HCT116 (cell line): ENCODE results near the gene SLC9B2. TPM values are rescaled to one million over a fixed set of nuclear protein-coding genes. Genes with fewer than 3 reads are reported as not detected.

ENCODE experiments used
- ATAC-seq: fragments of 200-7000 bp; cut with Tn5 transposase; 2 replicates; pipeline ENCODE4 v1.9.1; 2020; ENCODE audit warnings: mild to moderate bottlenecking, moderate library complexity
- BruUV-seq: library from RNA; stranded (reverse); fragments of 400-500 nt; replicated peaks from 2 replicates; lab custom pipeline; 2021; lab: Mats Ljungman, UMichigan
- CTCF ChIA-PET: fragments of 300-600 bp; sonication (Branson Sonifier 250); formaldehyde crosslinking; loops from one replicate; lab custom pipeline; 2021; ENCODE audit warnings: antibody characterized with exemption; lab: Charles Lee
- POLR2A ChIA-PET: fragments of 300-600, 350-600 bp; sonication (Branson Sonifier 250); formaldehyde crosslinking; loops from one replicate; lab custom pipeline; 2021; ENCODE audit warnings: antibody characterized with exemption; lab: Charles Lee
- RAD21 ChIA-PET, 2 experiments: fragments of 300-600 bp; sonication (Branson Sonifier 250); formaldehyde crosslinking; loops; one replicate each; lab custom pipeline; 2023; ENCODE audit warnings: low total read pairs in 2 of 2; ENCODE audit not compliant: uncharacterized antibody in 2 of 2, unreplicated experiment in 2 of 2, low non-redundant PET in 1 of 2; lab: Charles Lee
- DNase-seq: peaks from one replicate; pipeline ENCODE4 v3.0.0-alpha.2; 2010; ENCODE audit warnings: low read depth, low spot score
- H2AFZ ChIP-seq: fragments of 200-600 bp; shearing (Covaris generic), sonication (generic); 2 replicates; pipeline ENCODE4 v1.6.1; 2017; ENCODE audit warnings: low read depth, mixed run types, mixed read lengths, antibody characterized with exemption, low read length; ENCODE audit not compliant: poor library complexity, severe bottlenecking
- H3K27ac ChIP-seq: 2 replicates; pipeline ENCODE4 v1.5.1; 2012; ENCODE audit warnings: low read depth, low read length
- H3K27me3 ChIP-seq: fragments of 200-600 bp; sonication (generic); 2 replicates; pipeline ENCODE4 v1.6.1; 2016; ENCODE audit warnings: mixed run types, low read length, mixed read lengths; ENCODE audit not compliant: insufficient read depth
- H3K36me3 ChIP-seq, 2 experiments: fragments of 200-500 bp in 1 of 2; fragments of 200-600 bp in 1 of 2; sonication (Bioruptor generic) in 1 of 2; sonication (generic) in 1 of 2; 2 replicates each; pipeline versions ENCODE4 v1.5.1 to v1.6.1; 2014 to 2016; ENCODE audit warnings: low read length in 2 of 2, inconsistent platforms in 1 of 2, mixed read lengths in 1 of 2, mixed run types in 1 of 2; ENCODE audit not compliant: insufficient read depth in 2 of 2, control insufficient read depth in 1 of 2
- H3K4me1 ChIP-seq, 2 experiments: fragments of 200-600 bp in 1 of 2; sonication (generic) in 1 of 2; 2 replicates each; pipeline versions ENCODE4 v1.5.1 to v1.6.1; 2012 to 2017; ENCODE audit warnings: low read length in 2 of 2, inconsistent platforms in 1 of 2, mild to moderate bottlenecking in 1 of 2, mixed read lengths in 1 of 2, mixed run types in 1 of 2, moderate library complexity in 1 of 2; ENCODE audit not compliant: insufficient read depth in 2 of 2, control insufficient read depth in 1 of 2
- H3K4me2 ChIP-seq: fragments of 200-600 bp; sonication (generic); 2 replicates; pipeline ENCODE4 v1.6.1; 2017; ENCODE audit warnings: mixed run types, low read length, mixed read lengths
- H3K4me3 ChIP-seq, 2 experiments: fragments of 200-600 bp in 1 of 2; sonication (generic) in 1 of 2; replicated peaks in 1 of 2; 2 replicates each; pipeline ENCODE4 v1.5.1; 2011 to 2016; ENCODE audit warnings: low read length in 2 of 2, control low read depth in 1 of 2, low read depth in 1 of 2, mild to moderate bottlenecking in 1 of 2, mixed read lengths in 1 of 2, mixed run types in 1 of 2
- H3K79me2 ChIP-seq: fragments of 200-600 bp; sonication (generic); 2 replicates; pipeline ENCODE4 v1.6.1; 2017; ENCODE audit warnings: mild to moderate bottlenecking, mixed run types, low read length, moderate library complexity, mixed read lengths; ENCODE audit not compliant: insufficient read depth
- H3K9ac ChIP-seq: fragments of 200-600 bp; sonication (generic); 2 replicates; pipeline ENCODE4 v1.6.1; 2016; ENCODE audit warnings: low read length, mixed read lengths
- H3K9me2 ChIP-seq: fragments of 200-600 bp; sonication (generic), shearing (Covaris generic); 2 replicates; pipeline ENCODE4 v1.6.1; 2017; ENCODE audit warnings: mixed run types, mild to moderate bottlenecking, moderate library complexity; ENCODE audit not compliant: insufficient read depth
- H3K9me3 ChIP-seq, 2 experiments: fragments of 200-500 bp in 1 of 2; fragments of 200-600 bp in 1 of 2; sonication (Bioruptor generic) in 1 of 2; sonication (generic) in 1 of 2; 2 replicates each; pipeline ENCODE4 v1.6.1; 2014 to 2017; ENCODE audit warnings: low read length in 2 of 2, mixed read lengths in 2 of 2, inconsistent platforms in 1 of 2, low read depth in 1 of 2, mild to moderate bottlenecking in 1 of 2, mixed run types in 1 of 2, moderate library complexity in 1 of 2; ENCODE audit not compliant: control insufficient read depth in 1 of 2, insufficient read depth in 1 of 2
- H4K20me1 ChIP-seq: fragments of 200-600 bp; sonication (generic), shearing (Covaris generic); 2 replicates; pipeline ENCODE4 v1.6.1; 2017; ENCODE audit warnings: mixed run types, mild to moderate bottlenecking, moderate library complexity; ENCODE audit not compliant: insufficient read depth
- EGR1 ChIP-seq: IDR thresholded peaks from 2 replicates; pipeline ENCODE4 v1.6.1; 2012; ENCODE audit warnings: low read depth
- EZH2 ChIP-seq: fragments of 200-600 bp; sonication (generic); IDR thresholded peaks from 2 replicates; pipeline ENCODE4 v1.6.1; 2017; ENCODE audit warnings: antibody characterized with exemption, mixed run types
- EZH2phosphoT487 ChIP-seq: fragments of 200-600 bp; IDR thresholded peaks from 2 replicates; pipeline ENCODE4 v1.6.1; 2018; ENCODE audit warnings: antibody characterized with exemption, borderline replicate concordance
- POLR2A ChIP-seq: IDR thresholded peaks from 2 replicates; pipeline ENCODE4 v1.7.0; 2011; ENCODE audit warnings: borderline replicate concordance; ENCODE audit not compliant: insufficient read depth, insufficient read length; ENCODE audit errors: extremely low read depth
- POLR2AphosphoS5 ChIP-seq: IDR thresholded peaks from 2 replicates; pipeline ENCODE4 v1.6.1; 2011; ENCODE audit warnings: mild to moderate bottlenecking, low read depth, low read length, moderate library complexity
- RAD21 ChIP-seq: IDR thresholded peaks from 2 replicates; pipeline ENCODE4 v1.6.1; 2012; ENCODE audit warnings: low read depth, mild to moderate bottlenecking
- SIN3A ChIP-seq: IDR thresholded peaks from 2 replicates; pipeline ENCODE4 v1.6.1; 2012; ENCODE audit warnings: low read depth
- SRF ChIP-seq: IDR thresholded peaks from 2 replicates; pipeline ENCODE4 v1.6.1; 2012; ENCODE audit warnings: low read depth
- YY1 ChIP-seq: IDR thresholded peaks from 2 replicates; pipeline ENCODE4 v1.6.1; 2011; ENCODE audit warnings: low read length, low read depth, moderate library complexity, mild to moderate bottlenecking; ENCODE audit not compliant: insufficient replicate concordance; ENCODE audit errors: extremely low read depth
- ZNF274 ChIP-seq: fragments of 200-500 bp; sonication (Bioruptor generic); IDR thresholded peaks from 2 replicates; pipeline ENCODE4 v1.6.1; 2014; ENCODE audit warnings: mild to moderate bottlenecking, low read depth, low read length, inconsistent platforms
- intact Hi-C: fragments of 100-400 bp; cut with micrococcal nuclease; formaldehyde crosslinking; loops from 2 replicates; pipeline ENCODE4 v1.10.0; 2022
- total RNA-seq: library from RNA; stranded (reverse); gene quantifications from one replicate; pipeline ENCODE4 v1.2.1, GENCODE V29; 2021; ENCODE audit not compliant: unreplicated experiment
- TF ChIP-seq, protein P1 (sequence below): IDR thresholded peaks from 2 replicates; pipeline ENCODE4 v1.6.1; 2011; ENCODE audit warnings: mild to moderate bottlenecking, low read length, moderate library complexity; ENCODE audit not compliant: insufficient replicate concordance; ENCODE audit errors: extremely low read depth
- TF ChIP-seq, protein P2 (sequence below): IDR thresholded peaks from 2 replicates; pipeline ENCODE4 v1.6.1; 2012; ENCODE audit warnings: low read depth

SLC9B2 gene
- total RNA-seq, 1 experiment from 2014 or later = 18.3 TPM

DNA sequence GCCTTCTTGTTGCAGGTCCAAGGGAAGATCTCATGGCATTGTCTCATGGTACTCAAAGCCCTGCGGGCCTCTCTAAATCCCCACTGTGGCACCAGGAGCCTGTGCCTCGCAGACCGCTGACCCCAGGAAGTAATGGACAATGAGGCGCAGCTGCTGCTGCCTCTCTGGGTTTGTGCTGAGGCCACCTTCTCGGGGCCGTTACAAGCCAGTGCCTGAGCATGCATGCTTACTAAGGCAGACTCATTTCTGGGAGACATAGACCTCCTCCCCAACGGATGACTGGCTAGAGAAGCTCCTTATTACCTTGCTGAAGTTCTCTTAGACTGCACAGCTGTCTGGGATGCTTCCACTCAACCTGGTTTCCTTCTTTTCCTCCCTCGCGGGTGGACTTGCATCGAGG, 21.8 kb upstream of the SLC9B2 start:
- Histone ChIP-seq H3K27ac (no peak overlapping the region), H3K4me2 (no peak overlapping the region), H3K36me3 (no peaks in the 10 kb centered on the region), H3K9me2 (no peaks in the 10 kb centered on the region), H3K9ac (no peak overlapping the region), H3K4me1 (peaks cover 0 to 10% of the 10 kb centered on the region in 2 experiments; a peak in 2 of 4 replicates), H3K9me3 (no peaks in the 10 kb centered on the region), H3K4me3 (no peak overlapping the region), H4K20me1 (no peaks in the 10 kb centered on the region), H3K27me3 (no peaks in the 10 kb centered on the region), H2AFZ (no peak overlapping the region), H3K79me2 (no peaks in the 10 kb centered on the region)
- ATAC-seq (no peak), DNase-seq (no peak)
- ChIA-PET RAD21 (no interaction called here), POLR2A (no interaction called here), CTCF (no interaction called here)
- TF ChIP-seq RAD21 (no peak), EGR1 (no peak), ZNF274 (no peak), SRF (no peak), POLR2A (no peak), YY1 (no peak), SIN3A (no peak), EZH2 (no peak), POLR2AphosphoS5 (no peak), EZH2phosphoT487 (no peak)
- TF ChIP-seq, protein P1, sequence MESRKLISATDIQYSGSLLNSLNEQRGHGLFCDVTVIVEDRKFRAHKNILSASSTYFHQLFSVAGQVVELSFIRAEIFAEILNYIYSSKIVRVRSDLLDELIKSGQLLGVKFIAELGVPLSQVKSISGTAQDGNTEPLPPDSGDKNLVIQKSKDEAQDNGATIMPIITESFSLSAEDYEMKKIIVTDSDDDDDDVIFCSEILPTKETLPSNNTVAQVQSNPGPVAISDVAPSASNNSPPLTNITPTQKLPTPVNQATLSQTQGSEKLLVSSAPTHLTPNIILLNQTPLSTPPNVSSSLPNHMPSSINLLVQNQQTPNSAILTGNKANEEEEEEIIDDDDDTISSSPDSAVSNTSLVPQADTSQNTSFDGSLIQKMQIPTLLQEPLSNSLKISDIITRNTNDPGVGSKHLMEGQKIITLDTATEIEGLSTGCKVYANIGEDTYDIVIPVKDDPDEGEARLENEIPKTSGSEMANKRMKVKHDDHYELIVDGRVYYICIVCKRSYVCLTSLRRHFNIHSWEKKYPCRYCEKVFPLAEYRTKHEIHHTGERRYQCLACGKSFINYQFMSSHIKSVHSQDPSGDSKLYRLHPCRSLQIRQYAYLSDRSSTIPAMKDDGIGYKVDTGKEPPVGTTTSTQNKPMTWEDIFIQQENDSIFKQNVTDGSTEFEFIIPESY = no peak
- TF ChIP-seq, protein P2, sequence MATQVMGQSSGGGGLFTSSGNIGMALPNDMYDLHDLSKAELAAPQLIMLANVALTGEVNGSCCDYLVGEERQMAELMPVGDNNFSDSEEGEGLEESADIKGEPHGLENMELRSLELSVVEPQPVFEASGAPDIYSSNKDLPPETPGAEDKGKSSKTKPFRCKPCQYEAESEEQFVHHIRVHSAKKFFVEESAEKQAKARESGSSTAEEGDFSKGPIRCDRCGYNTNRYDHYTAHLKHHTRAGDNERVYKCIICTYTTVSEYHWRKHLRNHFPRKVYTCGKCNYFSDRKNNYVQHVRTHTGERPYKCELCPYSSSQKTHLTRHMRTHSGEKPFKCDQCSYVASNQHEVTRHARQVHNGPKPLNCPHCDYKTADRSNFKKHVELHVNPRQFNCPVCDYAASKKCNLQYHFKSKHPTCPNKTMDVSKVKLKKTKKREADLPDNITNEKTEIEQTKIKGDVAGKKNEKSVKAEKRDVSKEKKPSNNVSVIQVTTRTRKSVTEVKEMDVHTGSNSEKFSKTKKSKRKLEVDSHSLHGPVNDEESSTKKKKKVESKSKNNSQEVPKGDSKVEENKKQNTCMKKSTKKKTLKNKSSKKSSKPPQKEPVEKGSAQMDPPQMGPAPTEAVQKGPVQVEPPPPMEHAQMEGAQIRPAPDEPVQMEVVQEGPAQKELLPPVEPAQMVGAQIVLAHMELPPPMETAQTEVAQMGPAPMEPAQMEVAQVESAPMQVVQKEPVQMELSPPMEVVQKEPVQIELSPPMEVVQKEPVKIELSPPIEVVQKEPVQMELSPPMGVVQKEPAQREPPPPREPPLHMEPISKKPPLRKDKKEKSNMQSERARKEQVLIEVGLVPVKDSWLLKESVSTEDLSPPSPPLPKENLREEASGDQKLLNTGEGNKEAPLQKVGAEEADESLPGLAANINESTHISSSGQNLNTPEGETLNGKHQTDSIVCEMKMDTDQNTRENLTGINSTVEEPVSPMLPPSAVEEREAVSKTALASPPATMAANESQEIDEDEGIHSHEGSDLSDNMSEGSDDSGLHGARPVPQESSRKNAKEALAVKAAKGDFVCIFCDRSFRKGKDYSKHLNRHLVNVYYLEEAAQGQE = no peak
- no TSS peak for BruUV-seq
- intact Hi-C loops = loop anchor here (5.0 to 10.0 kb wide), 2 partner anchors 274 to 751 kb away; partner anchors contain the start of genes SLC39A8 and UBE2D3
